Activated T-helper 1 cell treated with Interleukin-2 at 50 U/mL for 16 hours (primary cell): Measurements from ENCODE around the gene TUT4.
"Not testable (repeated sequence)": the region's sequence is repeated elsewhere in the genome, so short reads cannot be mapped to it uniquely, and the experiment has no call there.

Experiments used
- DNase-seq: peaks from one replicate; pipeline ENCODE4 v3.0.0-alpha.2; 2020; ENCODE audit warnings: low read depth

The TUT4 gene

GRCh38 chr1:52552505-52553361 is at the start of gene TUT4:
Gene TUT4, minus strand, starts transcription at chr1:52553092. Its CDS starts 26,812 bp downstream, at chr1:52526280.
- peak; percentile 64 for DNase-seq

GRCh38 chr1:52601991-52602855 is 49.3 kb upstream of the TUT4 start, which contains the start of gene GPX7:
Gene GPX7, plus strand, starts transcription at chr1:52602371. Its CDS starts 39 bp downstream, at chr1:52602410.
- DNase-seq: peak; percentile 52

GRCh38 chr1:52601519-52601918 is 48.6 kb upstream of the TUT4 start:
- no peak for DNase-seq

GRCh38 chr1:52600533-52601179 is 47.8 kb upstream of the TUT4 start:
- DNase-seq: no peak

GRCh38 chr1:52599236-52599635 is 46.3 kb upstream of the TUT4 start:
- no peak for DNase-seq

- no peak for DNase-seq
Observed at GRCh38 chr1:52598729-52599128, 45.8 kb upstream of the TUT4 start.

- DNase-seq: no peak
Observed at GRCh38 chr1:52597912-52598311, 45.0 kb upstream of the TUT4 start.

- DNase-seq: no peak
Observed at GRCh38 chr1:52595061-52595460, 42.2 kb upstream of the TUT4 start.

- DNase-seq: no peak
Observed at GRCh38 chr1:52593495-52593894, 40.6 kb upstream of the TUT4 start.

- DNase-seq: no peak
Observed at GRCh38 chr1:52592637-52593323, 39.9 kb upstream of the TUT4 start.

GRCh38 chr1:52590266-52590665 is 37.4 kb upstream of the TUT4 start:
- DNase-seq: no peak

- no peak for DNase-seq
Observed at GRCh38 chr1:52588535-52588934, 35.6 kb upstream of the TUT4 start.

GRCh38 chr1:52588027-52588426 is 35.1 kb upstream of the TUT4 start:
- DNase-seq: no peak

GRCh38 chr1:52585474-52585873 is 32.6 kb upstream of the TUT4 start:
- no peak for DNase-seq

- no peak for DNase-seq
Observed at GRCh38 chr1:52582116-52582696, 29.3 kb upstream of the TUT4 start.

GRCh38 chr1:52580283-52580682 is 27.4 kb upstream of the TUT4 start:
- DNase-seq: no peak

GRCh38 chr1:52579415-52579814 is 26.5 kb upstream of the TUT4 start:
- no peak for DNase-seq

- not testable (repeated sequence) for DNase-seq
Observed at GRCh38 chr1:52578066-52578465, 25.2 kb upstream of the TUT4 start.

GRCh38 chr1:52576074-52576473 is 23.2 kb upstream of the TUT4 start:
- no peak for DNase-seq

- no peak for DNase-seq
Observed at GRCh38 chr1:52574594-52574993, 21.7 kb upstream of the TUT4 start.

GRCh38 chr1:52572387-52572786 is 19.5 kb upstream of the TUT4 start:
- no peak for DNase-seq
